NB4 (cell line): Measurements from ENCODE around the gene AIFM3.

Experiments used
- DNase-seq: peaks from one replicate; pipeline ENCODE4 v3.0.0; 2010; ENCODE audit warnings: low read depth
- H3K4me3 ChIP-seq: one replicate; pipeline ENCODE4 v1.5.1; 2011; ENCODE audit warnings: mild to moderate bottlenecking, low read depth, low read length, moderate library complexity
- CTCF ChIP-seq: IDR thresholded peaks from one replicate; pipeline ENCODE4 v1.5.1; 2012; ENCODE audit warnings: low read depth, low read length
- MAX ChIP-seq: IDR thresholded peaks from 2 replicates; pipeline ENCODE4 v1.6.1; 2011; ENCODE audit warnings: low read depth, low read length
- MYC ChIP-seq: IDR thresholded peaks from 2 replicates; pipeline ENCODE4 v1.6.1; 2011; ENCODE audit warnings: low read depth, low read length
- POLR2A ChIP-seq: IDR thresholded peaks from 2 replicates; pipeline ENCODE4 v1.6.1; 2011; ENCODE audit warnings: mild to moderate bottlenecking; ENCODE audit not compliant: insufficient read length; ENCODE audit errors: extremely low read depth

Gene AIFM3, protein sequence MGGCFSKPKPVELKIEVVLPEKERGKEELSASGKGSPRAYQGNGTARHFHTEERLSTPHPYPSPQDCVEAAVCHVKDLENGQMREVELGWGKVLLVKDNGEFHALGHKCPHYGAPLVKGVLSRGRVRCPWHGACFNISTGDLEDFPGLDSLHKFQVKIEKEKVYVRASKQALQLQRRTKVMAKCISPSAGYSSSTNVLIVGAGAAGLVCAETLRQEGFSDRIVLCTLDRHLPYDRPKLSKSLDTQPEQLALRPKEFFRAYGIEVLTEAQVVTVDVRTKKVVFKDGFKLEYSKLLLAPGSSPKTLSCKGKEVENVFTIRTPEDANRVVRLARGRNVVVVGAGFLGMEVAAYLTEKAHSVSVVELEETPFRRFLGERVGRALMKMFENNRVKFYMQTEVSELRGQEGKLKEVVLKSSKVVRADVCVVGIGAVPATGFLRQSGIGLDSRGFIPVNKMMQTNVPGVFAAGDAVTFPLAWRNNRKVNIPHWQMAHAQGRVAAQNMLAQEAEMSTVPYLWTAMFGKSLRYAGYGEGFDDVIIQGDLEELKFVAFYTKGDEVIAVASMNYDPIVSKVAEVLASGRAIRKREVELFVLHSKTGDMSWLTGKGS

DNA sequence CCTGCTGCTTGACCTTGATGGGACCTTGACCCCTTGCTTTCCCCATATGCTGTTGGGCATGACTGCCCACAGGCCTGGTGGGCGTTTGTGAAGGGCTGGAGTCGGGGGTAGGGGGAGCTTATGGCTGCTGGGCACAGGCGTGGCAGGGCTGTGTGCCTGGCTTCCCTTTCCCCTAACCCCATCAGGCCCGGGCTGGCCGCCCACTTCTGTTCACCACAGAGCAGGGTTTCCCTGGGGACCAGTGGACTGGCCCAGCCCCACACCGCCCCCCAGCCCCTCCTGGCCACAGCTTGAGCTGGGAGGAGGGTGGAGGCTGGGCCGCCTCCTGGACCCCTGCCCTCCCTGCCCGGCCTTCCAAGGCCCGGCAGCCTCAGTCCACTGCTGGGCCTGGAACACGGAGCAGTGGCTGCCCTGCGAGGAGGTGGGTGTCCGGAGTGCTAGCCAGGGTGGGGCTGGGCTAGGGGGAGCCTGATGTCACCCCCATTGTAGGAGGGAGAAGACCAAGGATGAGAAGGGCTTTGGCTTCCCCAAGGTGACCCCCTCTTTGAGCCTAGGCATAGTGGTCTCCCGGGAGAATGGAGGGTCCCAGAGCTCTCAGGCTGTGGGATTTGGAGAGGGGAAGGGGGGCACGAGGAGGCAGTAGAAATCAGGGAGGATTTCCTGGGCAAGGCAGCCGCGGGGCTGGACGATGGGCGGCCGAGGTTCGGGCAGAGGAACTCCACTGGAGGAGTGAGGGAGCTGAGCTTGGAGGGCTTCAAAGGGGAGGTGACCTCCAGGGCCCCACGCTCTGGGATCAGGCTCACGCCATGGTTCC is at the start of gene AIFM3:
Gene AIFM3 (plus strand): TSS at position 373 of the 814 bp plus-strand sequence. CDS start 690 bp downstream, outside the sequence.
- H3K4me3 ChIP-seq: no peak within 1 kb of the TSS
- TF ChIP-seq MAX (no peak), POLR2A (no peak), CTCF (no peak)
- DNase-seq: no peak

GRCh38 chr22:20918663-20919218 is 48.3 kb upstream of the AIFM3 start:
- peak overlapping the region; percentile 93 for H3K4me3 ChIP-seq
- DNase-seq: peak; percentile 19
- TF ChIP-seq MAX: no peak
- no peak for TF ChIP-seq MYC
- TF ChIP-seq POLR2A: no peak
- no peak for TF ChIP-seq CTCF

DNA sequence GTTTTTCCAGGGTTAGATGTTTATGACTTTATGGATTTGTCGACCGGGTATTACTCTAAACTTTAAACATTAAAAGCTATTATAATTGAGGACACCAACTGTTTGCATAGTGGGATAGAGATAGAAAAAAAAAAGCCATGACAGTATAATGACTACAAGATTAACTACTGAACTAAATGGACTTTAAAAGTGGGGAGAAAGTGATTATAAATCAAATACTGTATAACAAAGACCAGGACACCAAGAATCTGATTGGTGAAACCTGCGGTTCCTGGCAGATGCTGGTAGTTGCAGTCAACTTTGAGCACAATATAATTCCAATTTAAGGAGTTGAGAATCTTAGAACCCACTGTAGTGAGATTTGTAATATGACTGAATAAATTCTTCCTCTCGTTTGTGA is 47.3 kb upstream of the AIFM3 start:
- DNase-seq: no peak
- H3K4me3 ChIP-seq: peak overlapping the region; percentile 93
- TF ChIP-seq CTCF (no peak), POLR2A (no peak), MYC (no peak), MAX (no peak)

DNA sequence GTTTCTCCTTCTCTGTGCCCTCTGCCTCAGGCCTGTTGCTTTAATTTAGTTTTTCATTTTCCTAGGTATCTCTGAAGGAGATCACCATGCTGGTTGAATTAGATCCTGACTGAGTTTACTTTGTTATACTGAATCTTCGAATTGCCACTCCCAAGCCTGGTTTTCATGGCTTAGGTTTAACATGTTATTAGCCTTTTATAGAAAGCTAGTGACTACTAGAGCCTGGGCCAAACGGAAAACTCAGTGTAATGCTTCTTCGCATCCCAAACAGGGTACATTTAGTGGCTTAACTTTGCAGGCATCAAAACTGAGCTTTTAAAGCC is 46.2 kb upstream of the AIFM3 start:
- TF ChIP-seq MAX (no peak), CTCF (no peak), POLR2A (no peak), MYC (no peak)
- DNase-seq: no peak
- peak overlapping the region; percentile 58 for H3K4me3 ChIP-seq

- H3K4me3 ChIP-seq: peak overlapping the region; percentile 17
- DNase-seq: no peak
- no peak for TF ChIP-seq MAX
- no peak for TF ChIP-seq MYC
- TF ChIP-seq POLR2A: no peak
- no peak for TF ChIP-seq CTCF
Observed at GRCh38 chr22:20922141-20922751, 44.8 kb upstream of the AIFM3 start.
